ENCODE measurements around the gene RND3.

The RND3 gene

DNA sequence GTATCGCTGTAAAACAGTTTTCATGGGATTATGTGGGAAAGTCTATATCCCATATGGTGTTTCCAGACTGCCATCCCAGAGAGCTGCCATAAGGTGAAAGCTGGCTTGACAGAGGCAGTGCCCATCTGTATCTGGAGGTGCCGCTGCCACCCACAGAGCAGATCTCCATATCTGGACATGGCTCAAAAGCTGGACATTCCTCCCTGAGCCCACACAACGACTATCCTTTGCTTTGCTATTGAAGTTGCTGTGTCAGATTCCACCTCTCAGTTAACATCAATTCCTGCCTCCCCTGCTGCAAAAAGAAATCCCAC lies 55.2 kb downstream of the RND3 start:
- no peak for DNase-seq

DNA sequence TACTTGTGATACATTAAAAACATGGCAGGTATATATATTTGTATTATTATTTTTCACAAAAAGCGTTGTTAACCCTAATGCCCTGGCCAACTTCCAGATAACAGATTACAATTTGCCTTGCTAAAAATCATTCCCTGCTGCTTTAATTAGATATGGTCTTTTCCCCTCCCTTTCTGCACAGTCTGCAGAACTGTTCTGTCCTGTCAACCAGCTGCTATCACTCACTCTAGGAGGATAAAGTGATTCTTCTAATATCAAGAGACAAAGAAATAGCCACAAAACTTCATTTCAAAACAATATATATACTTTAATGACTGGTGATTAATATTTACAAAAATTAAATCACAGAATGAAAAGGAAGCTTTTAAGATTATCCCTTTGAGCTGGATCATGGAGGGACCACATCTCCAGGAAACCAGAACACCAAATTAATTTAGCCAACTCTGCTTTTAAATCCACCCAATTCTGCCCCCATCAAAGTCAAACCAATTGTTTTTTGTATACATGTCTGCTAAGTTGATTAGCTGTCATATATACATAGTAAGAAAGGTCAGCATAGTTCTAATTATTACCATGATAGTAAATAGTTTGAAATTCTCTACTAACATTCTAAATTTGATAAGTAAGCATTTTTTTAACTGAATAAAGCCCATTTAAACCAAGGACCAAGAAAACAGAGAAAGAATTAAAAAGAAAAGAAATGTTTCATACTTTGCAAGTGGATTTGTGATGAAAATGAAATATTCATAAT lies 55.7 kb downstream of the RND3 start:
- no peak for DNase-seq

- DNase-seq = no peak
These were observed 58.0 kb downstream of the RND3 start for GRCh38 chr2:150429384-150429961.

GRCh38 chr2:150428641-150429040 lies 58.8 kb downstream of the RND3 start:
- DNase-seq = no peak

DNA sequence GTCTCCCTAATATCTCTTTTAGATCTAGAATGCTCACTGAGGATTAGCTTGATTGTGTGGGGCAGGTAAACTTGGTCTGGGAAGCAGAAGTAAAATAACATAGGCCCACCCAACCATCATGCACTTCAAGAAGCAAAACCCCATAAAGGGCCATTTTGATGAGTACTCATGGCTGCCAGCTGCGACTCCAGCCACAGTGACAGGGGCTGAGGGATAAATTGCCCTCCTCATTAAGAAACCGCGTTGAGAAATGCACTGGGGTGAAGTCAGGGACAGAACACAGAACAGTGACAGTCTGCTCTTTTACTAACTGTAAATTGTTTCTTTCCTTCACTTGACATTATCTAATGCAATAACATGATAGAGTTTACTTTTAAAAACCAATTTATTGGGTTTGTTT lies 60.2 kb downstream of the RND3 start:
- DNase-seq = no peak

- DNase-seq = no peak
These were observed 60.7 kb downstream of the RND3 start for GRCh38 chr2:150426724-150427123.

GRCh38 chr2:150426315-150426714 lies 61.2 kb downstream of the RND3 start:
- DNase-seq = no peak

- DNase-seq = no peak
These were observed 62.1 kb downstream of the RND3 start for GRCh38 chr2:150425121-150425955.

GRCh38 chr2:150424406-150424805 lies 63.1 kb downstream of the RND3 start:
- no peak for DNase-seq

GRCh38 chr2:150421126-150421651 lies 66.3 kb downstream of the RND3 start:
- no peak for DNase-seq

- DNase-seq = no peak
These were observed 68.6 kb downstream of the RND3 start for GRCh38 chr2:150418916-150419315.
